Spinal cord (tissue), 10 donors: Measurements from ENCODE around the gene PROM1. TPM values are rescaled to one million over a fixed set of nuclear protein-coding genes. Genes with fewer than 3 reads are reported as not detected.

Experiments used
- DNase-seq, 6 donors: peaks; one replicate each; pipeline versions ENCODE4 v3.0.0 to v3.0.0-alpha.2; 2013 to 2015; ENCODE audit warnings: low spot score in 6 of 6, low read depth in 4 of 6
- H3K27ac ChIP-seq: one replicate; pipeline ENCODE4 v1.5.1; 2013; ENCODE audit warnings: low read depth, low read length, control low read depth
- H3K27me3 ChIP-seq: one replicate; pipeline ENCODE4 v1.6.1; 2013; ENCODE audit warnings: low read length; ENCODE audit not compliant: control insufficient read depth, insufficient read depth
- H3K36me3 ChIP-seq: one replicate; pipeline ENCODE4 v1.6.1; 2013; ENCODE audit warnings: low read length; ENCODE audit not compliant: control insufficient read depth, insufficient read depth
- H3K4me1 ChIP-seq: one replicate; pipeline ENCODE4 v1.6.1; 2013; ENCODE audit warnings: low read length; ENCODE audit not compliant: control insufficient read depth, insufficient read depth
- H3K4me3 ChIP-seq: one replicate; pipeline ENCODE4 v1.5.1; 2013; ENCODE audit warnings: low read depth, low read length, control low read depth
- H3K9me3 ChIP-seq: one replicate; pipeline ENCODE4 v1.6.1; 2013; ENCODE audit warnings: low read length; ENCODE audit not compliant: control insufficient read depth, insufficient read depth
- WGBS: methylation state at CpG from one replicate; pipeline ENCODE4 v1.1.5; 2013; ENCODE audit warnings: missing lambda C conversion rate; ENCODE audit not compliant: insufficient coverage; 5-methylcytosine and 5-hydroxymethylcytosine counted together
- polyA plus RNA-seq, 2 donors: library from polyadenylated mRNA; unstranded; fragments of 120-200 nt; gene quantifications; one replicate each; pipeline ENCODE4 v1.2.1, GENCODE V29; 2013; ENCODE audit not compliant: insufficient read length in 2 of 2
- total RNA-seq, 2 donors: library from RNA; depleted of rRNA in 1 of 2; stranded (reverse); fragments of 120-200 nt in 1 of 2; fragments of >200 nt in 1 of 2; gene quantifications; one replicate each; pipeline versions ENCODE4 v1.2.3 to v1.2.4, GENCODE V29; 2013 to 2014
- donor health status: healthy.

Gene PROM1
- total and polyA plus RNA-seq, 4 donors = 18.8 to 58.0 (median 46.5) TPM

DNA sequence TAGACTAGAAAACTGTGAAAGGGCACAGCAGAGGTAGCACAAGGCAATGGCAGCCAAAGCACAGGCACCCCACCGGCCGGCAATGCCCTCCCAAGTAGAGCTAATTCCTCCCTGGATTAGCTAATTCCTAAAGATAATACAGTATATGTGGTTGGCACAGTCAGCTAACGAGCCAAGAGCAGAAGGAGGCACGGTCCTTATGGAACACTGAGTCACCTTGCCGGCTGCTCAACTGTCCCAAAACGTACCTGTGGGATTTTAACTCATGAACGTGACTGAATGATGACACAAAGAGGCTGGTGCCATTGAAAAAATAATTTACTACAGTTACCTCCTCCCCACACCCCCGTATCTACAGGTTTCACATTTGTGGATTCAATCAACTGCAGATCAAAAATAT is 136.1 kb downstream of the PROM1 start:
- 93% methylated on average over 6 of the region's 8 CpGs for WGBS
- no peak for DNase-seq
- H3K4me3 ChIP-seq = no peak overlapping the region
- no peaks in the 10 kb centered on the region for H3K4me1 ChIP-seq
- H3K27me3 ChIP-seq = no peaks in the 10 kb centered on the region
- H3K9me3 ChIP-seq = no peaks in the 10 kb centered on the region
- no peaks in the 10 kb centered on the region for H3K36me3 ChIP-seq
- no peak overlapping the region for H3K27ac ChIP-seq

DNA sequence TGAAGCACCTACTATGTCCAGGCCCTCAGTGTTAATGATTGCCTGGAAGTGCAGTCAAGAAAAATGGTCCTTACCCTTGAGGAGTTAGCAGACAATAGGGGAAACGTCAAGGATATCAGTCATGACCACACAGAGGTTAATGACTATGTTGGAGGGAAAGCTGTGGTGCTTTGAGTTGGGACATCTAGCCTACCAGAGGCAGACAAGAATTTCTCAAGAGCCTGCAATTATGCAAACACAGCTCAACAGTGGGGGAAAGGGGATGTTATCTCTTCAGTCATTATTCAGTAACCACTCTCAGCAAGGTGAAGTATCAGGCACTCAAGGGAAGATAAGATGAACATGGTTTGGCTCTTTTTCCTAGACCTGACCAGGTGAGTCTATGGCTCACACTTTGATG is 138.3 kb downstream of the PROM1 start:
- Histone ChIP-seq H3K27ac (no peak overlapping the region), H3K36me3 (no peaks in the 10 kb centered on the region), H3K9me3 (no peaks in the 10 kb centered on the region), H3K4me3 (no peak overlapping the region), H3K27me3 (no peaks in the 10 kb centered on the region), H3K4me1 (no peaks in the 10 kb centered on the region)
- 89% methylated on average over 1 of the region's 1 CpG for WGBS
- DNase-seq = no peak

DNA sequence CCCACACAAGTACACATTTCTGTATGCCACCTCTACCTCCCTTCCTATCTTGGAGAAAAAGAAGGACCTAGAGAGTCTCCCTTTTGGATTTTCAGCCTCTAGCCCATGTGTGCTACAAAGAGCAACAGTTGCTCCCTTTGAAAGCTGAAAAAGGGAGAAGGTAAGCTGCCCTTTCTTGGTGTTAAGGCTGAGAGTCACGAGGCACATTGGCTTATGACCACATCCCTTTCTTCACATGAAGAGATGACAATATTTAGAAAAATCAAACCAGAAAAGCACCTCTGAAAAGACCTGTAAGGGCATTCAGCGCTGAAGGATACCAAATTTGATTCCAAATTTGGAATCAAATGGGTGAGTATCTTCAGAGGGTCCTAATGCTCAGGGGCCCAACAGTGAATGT is 138.9 kb downstream of the PROM1 start:
- no peaks in the 10 kb centered on the region for H3K36me3 ChIP-seq
- H3K4me3 ChIP-seq = no peak overlapping the region
- no peaks in the 10 kb centered on the region for H3K9me3 ChIP-seq
- no peak for DNase-seq
- 100% methylated on average over 1 of the region's 2 CpGs for WGBS
- no peak overlapping the region for H3K27ac ChIP-seq
- no peaks in the 10 kb centered on the region for H3K27me3 ChIP-seq
- no peaks in the 10 kb centered on the region for H3K4me1 ChIP-seq

DNA sequence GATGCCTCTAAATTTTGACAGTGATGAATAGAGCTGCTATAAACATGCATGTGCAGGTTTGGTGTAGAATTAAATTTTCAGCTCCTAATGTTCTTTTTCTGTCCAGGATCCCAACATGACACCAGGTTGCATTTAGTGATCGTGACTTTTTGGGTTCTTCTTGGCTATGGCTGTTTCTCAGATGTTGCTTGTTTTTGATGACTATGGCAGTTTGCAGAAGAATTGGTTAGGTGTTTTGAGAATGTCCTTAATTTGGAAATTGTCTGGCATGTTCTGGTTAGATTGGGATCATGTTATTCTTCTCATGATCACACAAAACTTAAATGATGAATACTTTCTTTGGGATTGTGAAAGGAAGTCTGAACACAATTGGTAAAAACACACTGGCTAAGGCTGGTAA is 141.5 kb downstream of the PROM1 start:
- Histone ChIP-seq H3K27me3 (no peaks in the 10 kb centered on the region), H3K27ac (no peak overlapping the region), H3K36me3 (no peaks in the 10 kb centered on the region), H3K9me3 (no peaks in the 10 kb centered on the region), H3K4me3 (no peak overlapping the region), H3K4me1 (no peaks in the 10 kb centered on the region)
- DNase-seq = no peak
- WGBS = no CpG with 5 or more reads among the region's 1 CpG

DNA sequence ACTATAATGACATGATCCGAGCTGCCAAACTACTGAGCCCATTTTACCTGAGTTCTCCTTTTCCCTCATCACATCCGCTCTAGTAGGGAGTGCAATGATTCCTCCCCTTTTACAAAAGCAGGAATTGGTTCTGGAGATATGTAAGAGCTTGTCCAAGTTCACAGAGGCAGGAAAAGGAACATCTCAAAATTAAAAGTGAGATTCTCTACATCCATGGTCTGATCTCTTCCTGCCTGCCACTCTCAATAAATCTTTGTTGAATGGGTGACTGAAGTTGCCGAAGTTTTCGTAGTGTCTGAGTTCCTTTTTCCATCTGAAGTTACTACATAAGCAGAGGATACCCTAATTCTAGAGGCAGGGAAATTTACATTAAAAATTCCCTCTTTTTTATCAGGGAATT is 145.2 kb downstream of the PROM1 start, which contains the start of gene FGFBP1:
Gene FGFBP1, minus strand, starts transcription at position 101 of the 400 bp plus-strand sequence. CDS start 2,108 bp downstream, outside the sequence.
- no CpG with 5 or more reads among the region's 4 CpGs for WGBS
- Histone ChIP-seq H3K27me3 (no peaks in the 10 kb centered on the region), H3K4me3 (no peak within 1 kb of the TSS), H3K36me3 (no peaks in the 10 kb centered on the region), H3K4me1 (no peaks in the 10 kb centered on the region), H3K9me3 (no peaks in the 10 kb centered on the region), H3K27ac (no peak within 1 kb of the TSS)
- no peak for DNase-seq

DNA sequence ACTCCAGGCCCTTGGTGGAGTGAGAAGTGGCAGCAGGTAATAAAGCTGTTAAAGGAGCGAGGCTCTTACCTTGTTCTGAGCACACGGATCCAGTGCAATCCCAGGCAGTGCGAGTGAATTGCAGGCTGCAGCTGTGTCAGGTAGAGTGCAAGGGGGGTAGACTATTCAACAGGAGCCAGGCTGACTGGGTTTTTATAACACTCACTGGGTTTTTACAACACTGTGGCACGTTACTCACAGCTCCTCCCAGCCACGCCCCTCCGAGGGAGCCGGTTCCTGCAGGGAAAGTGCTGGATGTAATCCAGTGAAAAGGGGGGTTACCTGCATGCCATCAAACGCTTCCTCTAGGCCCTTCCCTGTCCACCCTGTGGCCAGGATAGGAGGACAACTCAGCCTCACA is 145.6 kb downstream of the PROM1 start:
- Histone ChIP-seq H3K4me3 (no peak overlapping the region), H3K36me3 (no peaks in the 10 kb centered on the region), H3K9me3 (no peaks in the 10 kb centered on the region), H3K27ac (no peak overlapping the region), H3K27me3 (no peaks in the 10 kb centered on the region), H3K4me1 (no peaks in the 10 kb centered on the region)
- no peak for DNase-seq
- 43% methylated on average over 2 of the region's 8 CpGs for WGBS

DNA sequence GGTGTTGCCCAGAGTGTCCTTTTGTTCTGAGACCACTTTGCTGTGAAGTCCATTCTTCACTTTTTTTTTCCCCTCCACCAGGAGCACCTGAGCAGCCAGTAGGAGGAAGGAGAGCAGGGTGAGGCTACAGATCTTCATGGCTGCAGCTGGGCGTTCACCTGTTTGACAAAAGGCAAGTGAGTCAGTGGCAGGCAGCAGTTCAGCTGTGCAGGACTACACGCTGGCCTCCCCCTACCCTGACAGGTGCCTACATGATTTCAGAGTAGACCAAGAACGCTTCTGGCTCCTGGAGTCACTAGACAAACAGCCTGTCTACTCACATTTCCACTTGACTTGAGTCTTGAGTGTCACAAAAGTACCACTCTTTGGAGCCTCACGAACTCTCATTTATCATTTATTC is 147.3 kb downstream of the PROM1 start:
- no peak for DNase-seq
- no peak overlapping the region for H3K4me3 ChIP-seq
- WGBS = 88% methylated on average over 4 of the region's 4 CpGs

DNA sequence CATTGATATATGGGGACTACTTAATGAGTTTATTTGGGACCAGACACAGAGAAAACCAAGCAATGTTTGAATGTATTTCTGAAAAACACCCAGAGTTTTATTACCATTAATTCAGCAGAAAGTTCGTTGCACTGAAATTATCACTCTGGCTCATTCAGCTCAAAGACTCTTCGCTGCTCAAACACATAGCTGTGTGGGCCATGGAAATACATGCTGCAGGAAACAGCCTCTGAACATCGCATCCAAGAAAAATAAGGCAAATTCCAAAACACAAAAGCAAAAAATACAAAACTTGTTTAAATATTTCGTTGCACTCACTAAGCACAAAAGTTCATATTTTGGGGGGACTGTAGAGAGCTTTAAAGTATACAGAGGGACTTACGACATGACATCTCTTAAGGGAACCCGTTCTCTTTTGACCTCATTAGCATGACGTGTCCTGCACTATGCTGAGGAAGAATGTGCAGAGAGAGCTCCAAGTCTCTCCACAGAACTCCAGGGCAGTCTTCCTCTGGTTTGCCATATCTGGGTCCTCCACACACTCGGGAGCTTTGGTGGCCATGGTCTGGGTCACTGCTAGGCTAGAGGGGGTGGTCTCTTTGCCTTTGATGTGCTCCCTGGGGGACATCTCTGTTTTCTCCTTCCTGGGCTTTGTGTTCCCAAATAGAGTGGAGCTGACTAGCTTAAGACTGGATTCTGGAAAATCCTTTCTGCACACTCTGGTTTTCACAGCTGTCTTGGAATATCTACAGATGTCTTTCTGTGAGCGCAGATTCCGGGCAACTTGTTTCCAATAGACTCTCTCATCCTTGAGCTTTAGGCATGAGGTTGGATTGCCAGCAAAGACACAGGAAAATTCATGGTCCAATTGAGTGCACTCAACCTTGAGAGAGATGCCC is 148.1 kb downstream of the PROM1 start:
- DNase-seq = peak in 1 of 6 donors; percentile 7
- H3K9me3 ChIP-seq = no peaks in the 10 kb centered on the region
- H3K27ac ChIP-seq = no peak overlapping the region
- 71% methylated on average over 7 of the region's 10 CpGs for WGBS
- H3K36me3 ChIP-seq = no peaks in the 10 kb centered on the region
- no peaks in the 10 kb centered on the region for H3K27me3 ChIP-seq
- H3K4me3 ChIP-seq = no peak overlapping the region
- H3K4me1 ChIP-seq = no peaks in the 10 kb centered on the region

More for the DNA sequence above, 147.3 kb downstream of the PROM1 start:
- Histone ChIP-seq H3K27ac (no peak overlapping the region), H3K36me3 (no peaks in the 10 kb centered on the region), H3K4me1 (no peaks in the 10 kb centered on the region), H3K27me3 (no peaks in the 10 kb centered on the region), H3K9me3 (no peaks in the 10 kb centered on the region)

DNA sequence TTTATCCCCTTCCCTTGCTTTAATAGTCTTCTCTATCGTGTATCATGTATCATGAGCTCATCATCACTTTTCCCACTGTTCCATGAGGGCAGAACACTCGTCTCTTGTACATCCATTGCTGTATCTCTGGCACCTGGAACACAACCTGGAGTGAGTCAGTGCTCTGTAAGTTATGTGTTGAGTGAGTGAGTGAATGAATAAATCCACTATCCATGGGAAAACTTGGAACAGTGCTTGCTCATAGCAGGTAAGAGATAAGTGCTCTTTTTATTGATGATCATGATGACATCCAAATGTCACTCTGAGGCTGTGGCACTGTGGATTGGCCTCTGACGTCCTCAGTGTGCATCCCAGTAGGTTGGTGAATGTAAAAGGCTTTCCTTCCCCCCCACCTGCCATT is 149.6 kb downstream of the PROM1 start:
- no peak for DNase-seq
- no peak overlapping the region for H3K4me3 ChIP-seq
- peaks cover 3% of the 10 kb centered on the region for H3K4me1 ChIP-seq
- no peaks in the 10 kb centered on the region for H3K9me3 ChIP-seq
- no CpG with 5 or more reads among the region's 3 CpGs for WGBS
- no peaks in the 10 kb centered on the region for H3K27me3 ChIP-seq
- H3K27ac ChIP-seq = no peak overlapping the region
- no peaks in the 10 kb centered on the region for H3K36me3 ChIP-seq
